Stimulated activated CD8-positive, alpha-beta memory T cell treated with anti-CD3 and anti-CD28 coated beads, Interleukin-15, amount 100 ng/mL, for 4 hours (primary cell): ENCODE data around the gene PRRC2B.
A peak's percentile ranks its signal among the peaks of the same experiment; 100 is the strongest.
"Not testable (repeated sequence)": the region's sequence is repeated elsewhere in the genome, so short reads cannot be mapped to it uniquely, and the experiment has no call there.

Experiments
- DNase-seq, 2 donors: peaks; one replicate each; pipeline ENCODE4 v3.0.0-alpha.2; 2020; ENCODE audit warnings: low read depth in 2 of 2

Gene PRRC2B

GRCh38 chr9:131386281-131386680, 7.6 kb upstream of the PRRC2B start:
- no peak for DNase-seq

DNA sequence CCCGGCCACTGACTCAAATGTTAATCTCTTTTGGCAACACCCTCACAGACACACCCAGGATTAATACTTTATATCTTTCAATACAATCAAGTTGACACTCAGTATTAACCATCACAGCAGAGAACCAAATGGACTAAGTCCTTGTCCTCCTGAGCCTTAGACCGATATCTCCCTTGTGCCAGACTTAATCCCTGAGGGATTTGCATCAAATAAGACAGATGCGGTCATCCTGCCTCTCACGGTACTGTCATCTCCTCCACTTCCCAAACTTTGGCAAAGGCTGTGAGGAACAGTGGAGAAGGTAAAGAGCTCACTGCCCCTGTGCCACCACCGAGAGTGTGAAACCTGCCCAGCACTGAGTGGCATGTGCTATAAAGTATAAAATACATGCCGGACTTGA, 6.5 kb upstream of the PRRC2B start:
- no peak for DNase-seq

DNA sequence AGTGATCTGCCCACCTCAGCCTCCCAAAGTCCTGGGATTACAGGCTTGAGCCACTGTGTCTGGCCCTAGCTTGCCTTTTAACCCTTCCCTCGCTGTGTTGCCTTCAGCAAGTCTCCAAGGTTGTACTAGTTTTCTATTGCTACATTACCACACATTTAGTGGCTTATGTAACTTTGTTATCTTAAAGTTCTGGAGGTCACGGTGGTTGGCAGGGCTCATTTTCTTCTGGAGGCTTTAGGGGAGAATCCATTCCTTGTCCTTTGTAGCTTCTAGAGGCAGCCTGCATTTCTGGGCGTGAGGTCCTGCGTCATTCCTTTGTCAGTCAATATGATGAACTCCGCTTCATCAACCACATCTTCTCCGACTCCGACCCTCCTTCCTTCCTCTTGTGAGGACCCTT, 2.9 kb upstream of the PRRC2B start:
- DNase-seq: no peak

GRCh38 chr9:131391504-131391903, 2.4 kb upstream of the PRRC2B start:
- DNase-seq: no peak

- DNase-seq: no peak
These were observed 724 bp downstream of the PRRC2B start for GRCh38 chr9:131394464-131395156.

GRCh38 chr9:131395157-131396098, 1.5 kb downstream of the PRRC2B start:
- DNase-seq: peak; percentile 50 to 57

- DNase-seq: not testable (repeated sequence)
These were observed 2.2 kb downstream of the PRRC2B start for GRCh38 chr9:131396099-131396479.

DNA sequence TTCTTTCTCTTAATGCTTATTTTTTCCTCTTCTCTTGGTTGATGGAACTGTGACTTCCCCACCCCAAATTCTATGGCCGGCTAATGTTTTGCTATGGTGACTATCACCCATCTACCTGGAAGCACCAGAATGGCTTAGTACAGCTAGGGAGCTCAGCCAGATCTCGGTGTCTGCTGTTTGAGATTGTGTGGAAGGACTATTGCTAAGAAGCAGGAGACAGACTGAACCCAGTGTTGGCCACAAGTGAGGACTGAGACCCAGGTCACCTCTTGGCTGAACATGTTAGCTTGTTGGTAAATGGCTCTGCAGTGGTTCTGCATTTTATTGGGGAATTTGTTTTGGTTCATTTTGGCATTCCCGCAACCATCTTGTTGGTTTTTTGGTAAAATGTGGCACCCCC, 2.7 kb downstream of the PRRC2B start:
- no peak for DNase-seq

DNA sequence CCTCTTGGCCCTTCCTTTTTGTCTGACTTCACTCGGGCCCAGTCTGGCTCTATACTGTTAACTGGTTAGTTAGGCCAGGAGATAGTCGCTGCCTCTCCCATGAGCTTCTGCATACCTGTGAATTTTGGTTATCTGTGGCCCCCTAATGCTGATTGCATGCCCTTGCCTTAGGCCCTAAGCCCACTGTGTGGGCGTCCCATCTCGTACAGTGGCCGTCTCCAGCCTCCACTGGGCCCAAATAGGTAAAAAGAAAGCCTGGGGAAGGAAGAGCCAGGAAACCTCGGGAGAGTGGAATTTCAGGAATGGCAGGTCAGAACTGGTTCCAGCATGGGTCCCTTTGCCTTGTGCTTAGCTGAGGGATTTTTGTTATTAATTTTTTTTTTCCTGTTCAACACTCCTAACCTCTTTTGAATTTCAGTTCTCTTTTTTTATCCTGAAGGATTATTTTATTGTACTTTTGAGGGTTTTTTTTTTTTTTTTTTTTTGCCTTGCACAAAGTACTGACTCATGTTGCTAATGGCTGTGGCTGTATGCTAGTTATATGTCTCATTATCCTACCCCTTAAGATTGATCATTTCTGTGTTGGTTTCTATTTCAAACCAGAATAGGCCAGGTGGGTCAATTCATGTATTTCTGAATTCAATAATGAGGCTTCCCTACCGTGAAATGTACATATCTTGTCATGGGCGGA, 3.4 kb downstream of the PRRC2B start:
- no peak for DNase-seq

- DNase-seq: no peak
These were observed 4.3 kb downstream of the PRRC2B start for GRCh38 chr9:131398204-131398603.

- no peak for DNase-seq
These were observed 6.1 kb downstream of the PRRC2B start for GRCh38 chr9:131399972-131400371.

DNA sequence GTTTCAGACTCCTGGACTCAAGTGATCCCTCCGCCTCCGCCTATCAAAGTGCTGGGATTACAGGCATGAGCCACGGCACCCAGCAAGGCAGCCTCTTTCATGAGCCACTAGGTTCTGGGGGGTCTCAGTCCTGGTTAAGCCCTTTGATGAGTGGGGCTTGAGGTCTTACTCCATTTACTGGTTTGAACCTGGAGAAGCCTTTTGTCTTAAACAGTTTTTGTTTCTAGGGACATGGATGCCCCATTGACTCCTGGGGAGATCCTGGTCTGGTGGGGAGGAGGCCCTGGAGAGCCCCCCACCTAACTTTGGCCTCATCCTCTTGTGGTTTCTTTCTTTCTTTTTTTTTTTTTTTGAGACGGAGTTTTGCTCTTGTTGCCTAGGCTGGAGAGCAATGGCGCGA, 6.7 kb downstream of the PRRC2B start:
- no peak for DNase-seq

DNA sequence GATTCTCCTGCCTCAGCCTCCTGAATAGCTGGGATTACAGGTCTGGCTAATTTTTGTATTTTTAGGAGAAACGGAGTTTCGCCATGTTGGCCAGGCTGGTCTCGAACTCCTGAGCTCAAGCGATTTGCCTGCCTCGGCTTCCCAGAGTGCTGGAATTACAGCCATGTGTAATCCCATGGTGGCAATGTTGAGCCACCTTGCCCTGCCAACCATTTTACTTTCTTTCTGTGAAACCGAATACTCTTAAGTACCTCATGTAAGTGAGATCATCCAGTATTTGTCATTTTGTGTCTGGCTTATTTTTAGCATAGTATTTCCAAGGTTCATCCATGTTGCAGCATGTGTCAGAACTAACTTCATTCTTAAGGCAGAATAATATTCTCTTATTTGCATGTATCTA, 8.2 kb downstream of the PRRC2B start:
- no peak for DNase-seq

DNA sequence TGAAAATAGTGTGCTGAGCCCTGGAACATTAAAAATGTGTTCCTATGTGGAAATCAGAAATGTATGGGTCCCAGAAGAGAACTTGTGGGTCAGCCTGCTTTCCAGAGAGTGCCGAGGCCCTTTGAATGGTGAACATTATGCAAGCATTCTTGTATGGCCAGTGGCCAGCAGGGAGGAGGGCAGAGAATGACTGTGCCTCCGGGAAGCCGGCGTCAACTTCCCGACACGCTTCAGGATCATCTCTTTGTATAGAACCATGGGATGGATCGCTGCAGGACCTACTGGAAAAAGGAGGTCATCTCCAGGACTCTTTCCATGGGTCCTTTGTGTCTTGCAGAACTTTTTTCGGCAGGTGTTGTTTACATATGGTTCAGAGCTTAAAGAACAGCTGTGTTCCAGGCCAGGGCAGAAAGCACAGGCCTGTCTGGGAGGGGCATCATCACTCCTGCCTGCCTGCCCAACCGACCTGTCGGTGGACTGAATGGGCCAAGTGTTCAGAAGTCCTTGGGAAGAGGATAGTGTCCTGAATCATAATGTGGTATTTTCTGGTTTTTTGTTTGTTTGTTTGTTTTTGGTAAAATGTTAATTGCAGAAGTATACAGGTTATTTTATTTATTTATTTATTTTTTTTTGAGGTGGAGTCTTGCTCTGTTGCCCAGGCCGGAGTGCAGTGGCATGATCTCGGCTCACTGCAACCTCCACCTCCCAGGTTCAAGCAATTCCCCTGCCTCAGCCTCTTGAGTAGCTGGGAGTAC, 9.0 kb downstream of the PRRC2B start:
- no peak for DNase-seq

DNA sequence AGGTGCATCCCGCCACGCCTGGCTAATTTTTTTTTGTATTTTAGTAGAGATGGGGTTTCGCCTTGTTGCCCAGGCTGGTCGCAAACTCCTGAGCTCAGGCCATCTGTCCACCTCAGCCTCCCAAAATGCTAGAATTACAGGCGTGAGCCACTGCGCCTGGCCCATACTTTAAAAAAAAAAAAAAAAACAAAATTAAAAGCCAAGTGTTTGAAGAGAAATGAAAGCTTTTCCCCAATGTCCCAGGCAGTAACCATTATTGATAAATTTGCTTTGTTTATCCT, 9.5 kb downstream of the PRRC2B start:
- DNase-seq: no peak

DNA sequence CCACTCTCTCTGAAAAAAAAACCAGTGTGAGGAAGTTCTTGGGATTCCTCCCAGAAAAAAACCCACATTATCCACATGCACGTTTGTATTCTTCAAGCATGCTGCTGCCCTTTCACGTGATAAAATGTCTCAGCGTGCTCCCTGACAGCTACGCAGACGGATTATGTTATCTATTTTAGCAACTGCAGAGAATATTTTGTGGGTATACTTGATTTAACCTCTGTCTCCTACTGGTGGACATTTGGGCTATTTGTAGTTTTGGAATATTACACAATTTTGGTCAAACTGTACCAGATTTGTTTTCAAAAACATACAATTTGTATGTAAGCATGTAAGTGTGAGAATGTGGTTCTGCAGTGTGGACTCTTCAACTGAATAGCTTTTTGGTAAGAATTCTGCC, 10.7 kb downstream of the PRRC2B start:
- DNase-seq: no peak

DNA sequence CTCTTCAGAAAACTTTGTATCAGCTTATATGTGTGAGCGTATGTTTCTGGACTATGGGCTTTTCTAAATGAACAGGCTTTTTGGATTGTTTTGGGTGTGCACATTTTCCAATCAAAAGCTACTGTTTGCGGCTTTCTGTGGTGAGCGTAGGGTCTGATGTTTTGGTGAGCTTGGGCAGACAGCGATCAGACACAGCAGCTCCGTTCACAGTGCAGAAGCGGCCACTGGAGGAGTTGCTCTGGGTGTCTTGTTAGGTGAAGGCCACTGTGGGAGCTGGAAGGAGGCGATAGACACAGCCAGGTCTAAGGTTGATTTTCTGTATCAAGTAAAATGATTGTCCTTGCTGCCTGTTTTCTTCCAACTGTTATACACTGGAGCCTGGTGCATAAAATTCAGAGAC, 11.1 kb downstream of the PRRC2B start:
- DNase-seq: no peak

GRCh38 chr9:131405428-131405827, 11.5 kb downstream of the PRRC2B start:
- no peak for DNase-seq

DNA sequence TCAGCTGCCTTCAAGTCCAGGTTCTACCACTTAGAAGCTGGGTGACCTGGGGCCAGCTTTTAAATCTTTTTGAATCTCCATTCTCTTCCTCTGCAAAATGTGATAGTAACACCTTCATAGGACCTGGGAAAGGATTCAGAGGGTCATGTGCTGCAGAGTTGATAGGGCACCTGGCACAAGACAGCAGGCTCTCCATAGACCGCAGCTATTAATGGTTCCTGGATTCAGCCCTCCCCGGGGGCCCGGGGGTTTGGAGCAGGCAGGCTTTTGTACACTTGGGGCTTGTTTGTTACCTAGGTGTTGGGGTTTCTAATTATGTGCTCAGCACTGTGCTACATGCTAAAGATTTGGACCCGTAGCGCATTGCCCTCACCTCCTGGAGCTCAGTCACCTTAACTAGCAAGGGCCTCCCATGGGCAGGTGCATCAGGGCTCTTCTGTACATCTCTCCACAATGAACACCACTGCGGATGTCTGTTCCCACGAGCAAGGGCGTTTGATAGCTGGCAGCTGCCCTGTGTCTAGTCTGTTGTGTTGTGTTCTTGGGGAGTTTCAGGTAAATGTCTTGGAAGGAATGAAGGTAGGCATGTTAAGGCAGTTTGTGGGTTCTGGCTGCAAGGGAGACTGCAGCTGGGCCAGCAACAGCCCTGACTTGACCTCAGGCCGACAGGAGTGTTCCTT, 12.1 kb downstream of the PRRC2B start:
- DNase-seq: no peak

- DNase-seq: no peak
These were observed 12.9 kb downstream of the PRRC2B start for GRCh38 chr9:131406563-131407436.
